Kidney epithelial cell (primary cell): ENCODE measurements around the gene HOXA6. TPM values are rescaled to one million over a fixed set of nuclear protein-coding genes. Genes with fewer than 3 reads are reported as not detected.
A peak's percentile ranks its signal among the peaks of the same experiment; 100 is the strongest.

Experiments used
- DNase-seq: peaks from one replicate; pipeline ENCODE4 v3.0.0-alpha.2; 2010; ENCODE audit warnings: low read depth
- H3K27me3 ChIP-seq: 2 replicates; pipeline ENCODE4 v1.6.0; 2011; ENCODE audit warnings: low read length; ENCODE audit not compliant: control insufficient read depth, insufficient read depth
- H3K36me3 ChIP-seq: 2 replicates; pipeline ENCODE4 v1.5.1; 2011; ENCODE audit warnings: low read length; ENCODE audit not compliant: control insufficient read depth, insufficient read depth
- H3K4me3 ChIP-seq: 2 replicates; pipeline ENCODE4 v1.5.1; 2011; ENCODE audit warnings: low read depth, mild to moderate bottlenecking, control low read depth, low read length
- total RNA-seq: library from RNA; depleted of rRNA; stranded (reverse); fragments of >200 nt; gene quantifications from 2 replicates; pipeline ENCODE4 v1.2.3, GENCODE V29; 2015
- TF ChIP-seq, protein P1 (sequence below): IDR thresholded peaks from 2 replicates; pipeline ENCODE4 v1.5.1; 2011; ENCODE audit warnings: mild to moderate bottlenecking, moderate library complexity, low read length, control low read depth, inconsistent platforms; ENCODE audit not compliant: insufficient read depth, poor library complexity, severe bottlenecking

The HOXA6 gene
- total RNA-seq, 1 donor from 2014 or later, result 4.8 TPM

DNA sequence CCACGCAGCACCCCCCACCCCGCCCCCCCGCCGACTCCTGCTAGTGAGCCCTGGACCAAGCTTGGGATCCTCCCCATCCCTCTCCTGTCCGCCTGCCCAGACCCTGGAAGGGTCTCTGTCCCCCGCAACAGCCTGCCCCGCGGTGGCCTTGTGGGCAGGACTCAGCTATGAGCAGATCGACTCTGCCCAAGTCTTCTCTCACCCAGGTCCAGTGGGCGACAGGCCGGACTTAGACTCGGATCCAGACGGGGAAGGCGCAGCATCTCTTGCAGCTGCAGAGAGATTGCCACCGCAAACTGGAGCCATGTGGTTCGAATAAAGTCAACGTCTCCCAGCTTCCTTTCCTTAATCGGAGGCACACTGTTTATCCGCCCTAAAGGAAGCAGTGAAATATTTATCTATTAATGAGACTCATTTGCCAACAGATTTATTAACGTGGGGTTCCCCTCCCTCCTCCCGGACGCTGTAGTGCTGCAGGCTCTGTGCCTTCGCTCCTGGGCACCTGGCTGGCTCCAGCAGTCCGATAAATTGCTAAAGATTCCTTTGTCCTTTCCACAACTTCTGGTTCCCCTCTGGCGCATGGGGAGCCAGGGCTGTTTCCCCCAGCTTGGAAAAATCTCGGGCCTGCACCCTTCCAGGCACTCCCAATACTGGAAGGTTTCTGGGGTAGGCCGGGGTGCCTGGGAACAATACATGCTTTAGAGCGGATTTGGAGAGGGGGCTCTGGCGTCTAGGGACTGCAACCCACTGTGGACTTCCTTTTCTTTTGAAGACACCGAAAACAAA, 9.5 kb upstream of the HOXA6 start:
- no peak for DNase-seq

DNA sequence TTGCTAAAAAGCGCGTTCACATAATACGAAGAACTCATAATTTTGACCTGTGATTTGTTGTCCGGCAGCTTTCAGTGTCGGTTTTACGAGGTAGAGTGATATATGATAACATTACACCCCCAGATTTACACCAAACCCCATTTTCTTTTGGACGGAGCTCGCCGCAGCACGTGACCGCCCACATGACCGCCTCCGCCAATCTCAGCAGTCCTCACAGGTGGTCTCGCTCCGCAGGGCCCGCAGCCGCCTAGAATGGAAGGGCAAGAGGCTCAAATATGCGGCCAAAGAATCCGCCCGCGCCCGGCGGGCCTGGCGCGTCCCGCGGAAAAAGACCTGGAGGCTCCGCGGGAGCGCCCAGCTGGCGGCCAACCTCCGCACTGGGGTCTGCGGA, 8.9 kb upstream of the HOXA6 start, which contains the start of gene HOXA7:
HOXA7 (minus strand) TSS at position 168 of the 391 bp plus-strand sequence; CDS start at position 38, 130 bp downstream.
- H3K36me3 ChIP-seq, result no peaks in the 10 kb centered on the region
- TF ChIP-seq, protein P1, sequence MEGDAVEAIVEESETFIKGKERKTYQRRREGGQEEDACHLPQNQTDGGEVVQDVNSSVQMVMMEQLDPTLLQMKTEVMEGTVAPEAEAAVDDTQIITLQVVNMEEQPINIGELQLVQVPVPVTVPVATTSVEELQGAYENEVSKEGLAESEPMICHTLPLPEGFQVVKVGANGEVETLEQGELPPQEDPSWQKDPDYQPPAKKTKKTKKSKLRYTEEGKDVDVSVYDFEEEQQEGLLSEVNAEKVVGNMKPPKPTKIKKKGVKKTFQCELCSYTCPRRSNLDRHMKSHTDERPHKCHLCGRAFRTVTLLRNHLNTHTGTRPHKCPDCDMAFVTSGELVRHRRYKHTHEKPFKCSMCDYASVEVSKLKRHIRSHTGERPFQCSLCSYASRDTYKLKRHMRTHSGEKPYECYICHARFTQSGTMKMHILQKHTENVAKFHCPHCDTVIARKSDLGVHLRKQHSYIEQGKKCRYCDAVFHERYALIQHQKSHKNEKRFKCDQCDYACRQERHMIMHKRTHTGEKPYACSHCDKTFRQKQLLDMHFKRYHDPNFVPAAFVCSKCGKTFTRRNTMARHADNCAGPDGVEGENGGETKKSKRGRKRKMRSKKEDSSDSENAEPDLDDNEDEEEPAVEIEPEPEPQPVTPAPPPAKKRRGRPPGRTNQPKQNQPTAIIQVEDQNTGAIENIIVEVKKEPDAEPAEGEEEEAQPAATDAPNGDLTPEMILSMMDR, result no peak
- H3K4me3 ChIP-seq, result peak within 1 kb of the TSS; percentile 76
- DNase-seq, result no peak
- no peaks in the 10 kb centered on the region for H3K27me3 ChIP-seq

More for the DNA sequence above, 9.5 kb upstream of the HOXA6 start:
- H3K36me3 ChIP-seq, result no peaks in the 10 kb centered on the region
- no peaks in the 10 kb centered on the region for H3K27me3 ChIP-seq
- peak overlapping the region; percentile 76 for H3K4me3 ChIP-seq
- TF ChIP-seq, protein P1, result no peak

DNA sequence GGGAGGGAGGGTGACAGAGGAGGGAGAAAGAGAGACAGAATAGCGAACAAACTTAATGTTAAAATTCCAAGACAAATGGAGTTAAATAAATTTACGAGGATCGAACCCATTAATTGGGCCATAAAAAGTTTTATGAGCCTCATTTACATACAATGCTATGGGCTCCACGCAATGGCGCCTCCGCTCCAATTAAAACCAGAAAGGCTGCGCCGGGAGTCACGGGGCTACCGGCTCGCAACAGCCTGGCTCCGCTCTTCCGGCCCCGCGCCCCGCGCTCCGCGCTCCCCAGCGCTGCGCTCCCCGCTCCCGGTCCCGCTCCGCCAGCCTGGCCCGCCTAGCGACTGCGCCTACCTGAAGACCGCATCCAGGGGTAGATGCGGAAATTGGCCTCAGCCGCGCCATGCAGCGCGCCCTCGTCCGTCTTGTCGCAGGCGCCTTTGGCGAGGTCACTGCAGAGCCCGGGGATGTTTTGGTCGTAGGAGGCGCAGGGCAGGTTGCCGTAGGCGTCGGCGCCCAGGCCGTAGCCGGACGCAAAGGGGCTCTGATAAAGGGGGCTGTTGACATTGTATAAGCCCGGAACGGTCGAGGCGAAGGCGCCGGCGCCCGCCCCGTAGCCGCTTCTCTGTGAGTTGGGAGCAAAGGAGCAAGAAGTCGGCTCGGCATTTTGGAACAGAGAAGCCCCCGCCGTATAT, 8.4 kb upstream of the HOXA6 start:
- no peaks in the 10 kb centered on the region for H3K27me3 ChIP-seq
- no peak for DNase-seq
- TF ChIP-seq, protein P1, result no peak
- H3K4me3 ChIP-seq, result peak overlapping the region; percentile 76
- no peaks in the 10 kb centered on the region for H3K36me3 ChIP-seq

- TF ChIP-seq, protein P1, result no peak
- Histone ChIP-seq H3K36me3 (no peaks in the 10 kb centered on the region), H3K27me3 (no peaks in the 10 kb centered on the region), H3K4me3 (peak overlapping the region; percentile 76)
- no peak for DNase-seq
Observed at GRCh38 chr7:27154901-27155815, 7.6 kb upstream of the HOXA6 start.

DNA sequence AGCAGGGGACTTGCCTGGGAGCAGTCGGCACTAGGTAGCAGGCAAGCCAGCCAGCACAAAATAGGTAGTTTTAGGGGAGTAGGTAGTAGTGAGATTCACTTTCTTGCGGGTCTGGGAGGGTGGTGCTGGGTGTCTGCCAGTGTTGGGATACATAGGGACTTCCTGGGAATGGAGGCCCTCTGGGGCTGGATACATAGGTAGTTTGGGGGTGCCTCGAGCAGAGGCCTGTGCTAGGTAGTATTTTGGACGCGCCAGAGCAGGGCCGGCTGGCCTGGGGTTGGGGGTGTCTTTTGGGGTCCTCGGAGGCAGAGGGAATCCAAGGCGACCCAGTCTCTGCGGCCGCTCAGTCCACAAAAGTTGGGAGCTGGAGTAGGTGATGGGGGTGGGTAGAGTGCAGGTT, 6.8 kb upstream of the HOXA6 start:
- Histone ChIP-seq H3K4me3 (peak overlapping the region; percentile 76), H3K27me3 (no peaks in the 10 kb centered on the region), H3K36me3 (no peaks in the 10 kb centered on the region)
- DNase-seq, result no peak
- TF ChIP-seq, protein P1, result no peak
